BLaER1 (cell line): ENCODE measurements around the gene ODAD3.
A peak's percentile ranks its signal among the peaks of the same experiment; 100 is the strongest.
"Not testable (repeated sequence)": the region's sequence is repeated elsewhere in the genome, so short reads cannot be mapped to it uniquely, and the experiment has no call there.

Experiments
- H3K27ac ChIP-seq: shearing (Covaris generic); formaldehyde crosslinking; 2 replicates; pipeline ENCODE4 v1.8.1; 2022
- H3K27me3 ChIP-seq: shearing (Covaris generic); formaldehyde crosslinking; 2 replicates; pipeline ENCODE4 v1.8.1; 2022
- H3K36me3 ChIP-seq: shearing (Covaris generic); formaldehyde crosslinking; 2 replicates; pipeline ENCODE4 v1.8.1; 2022
- H3K4me1 ChIP-seq: shearing (Covaris generic); formaldehyde crosslinking; 2 replicates; pipeline ENCODE4 v1.8.1; 2022
- H3K4me2 ChIP-seq: shearing (Covaris generic); formaldehyde crosslinking; 2 replicates; pipeline ENCODE4 v1.8.1; 2022
- H3K4me3 ChIP-seq: shearing (Covaris generic); formaldehyde crosslinking; 2 replicates; pipeline ENCODE4 v1.8.1; 2022
- H3K9ac ChIP-seq: shearing (Covaris generic); formaldehyde crosslinking; 2 replicates; pipeline ENCODE4 v1.8.1; 2022
- H3K9me3 ChIP-seq: shearing (Covaris generic); formaldehyde crosslinking; 2 replicates; pipeline ENCODE4 v1.8.1; 2022
- H4K20me1 ChIP-seq: shearing (Covaris generic); formaldehyde crosslinking; 2 replicates; pipeline ENCODE4 v1.8.1; 2022
- Cebpa-rat ChIP-seq: shearing (Covaris generic); IDR thresholded peaks from 2 replicates; pipeline ENCODE4 v1.8.1; 2022

The ODAD3 gene

GRCh38 chr19:11435833-11436313 lies 952 bp upstream of the ODAD3 start:
- peak overlapping the region; percentile 82 for H3K4me3 ChIP-seq
- TF ChIP-seq Cebpa-rat = no peak
- H3K27ac ChIP-seq = peak overlapping the region; percentile 83
- H3K9ac ChIP-seq = peak overlapping the region; percentile 85
- peaks cover 1% of the 10 kb centered on the region for H4K20me1 ChIP-seq
- H3K4me1 ChIP-seq = peaks cover 32% of the 10 kb centered on the region
- H3K36me3 ChIP-seq = peaks cover 46% of the 10 kb centered on the region
- no peaks in the 10 kb centered on the region for H3K27me3 ChIP-seq
- peak overlapping the region; percentile 93 for H3K4me2 ChIP-seq
- no peaks in the 10 kb centered on the region for H3K9me3 ChIP-seq

DNA sequence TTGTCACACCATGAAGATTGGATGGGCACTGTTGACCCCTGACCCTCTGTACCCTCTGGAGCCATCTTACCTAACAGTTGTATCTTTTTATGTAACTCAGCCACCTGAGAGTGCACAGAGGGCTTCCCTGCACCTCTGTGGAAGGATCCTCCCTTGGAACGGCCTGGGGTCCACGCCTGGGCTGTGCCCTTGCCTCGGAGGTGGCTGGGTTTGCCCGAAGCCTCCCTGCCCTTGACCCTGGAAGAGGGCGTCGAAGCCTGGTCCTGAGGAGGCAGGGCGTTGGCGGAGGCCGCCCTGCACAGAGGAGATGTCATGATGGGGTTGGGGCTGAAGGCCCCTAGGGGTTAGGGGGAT lies 241 bp downstream of the ODAD3 start:
- Histone ChIP-seq H4K20me1 (no peaks in the 10 kb centered on the region), H3K4me3 (peak overlapping the region; percentile 82), H3K9me3 (no peaks in the 10 kb centered on the region), H3K4me2 (peak overlapping the region; percentile 93), H3K9ac (peak overlapping the region; percentile 85; the same call in 1 of the 2 replicates), H3K27ac (no peak overlapping the region), H3K4me1 (peaks cover 25% of the 10 kb centered on the region), H3K27me3 (no peaks in the 10 kb centered on the region), H3K36me3 (peaks cover 36% of the 10 kb centered on the region)
- TF ChIP-seq Cebpa-rat = no peak

DNA sequence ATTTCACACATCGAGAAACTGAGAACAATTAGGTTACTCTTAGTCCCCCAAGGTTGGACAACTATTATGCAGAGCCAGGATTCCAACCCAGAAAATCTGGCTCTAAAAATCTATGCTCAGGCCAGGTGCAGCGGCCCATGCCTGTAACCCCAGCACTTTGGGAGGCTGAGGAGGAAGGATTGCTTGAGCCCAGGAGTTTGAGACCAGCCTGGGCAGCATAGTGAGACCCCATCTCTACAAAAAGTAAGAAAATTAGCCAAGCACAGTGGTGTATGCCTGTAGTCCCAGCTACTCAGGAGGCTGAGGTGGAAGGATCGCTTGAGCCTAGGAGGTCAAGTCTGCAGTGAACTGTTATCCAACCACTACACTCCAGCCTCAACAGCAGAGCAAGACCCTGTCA lies 1.4 kb downstream of the ODAD3 start:
- H3K4me3 ChIP-seq, H3K27ac ChIP-seq, H3K9ac ChIP-seq, H3K4me2 ChIP-seq, H3K27me3 ChIP-seq, H3K9me3 ChIP-seq, H4K20me1 ChIP-seq: not testable (repeated sequence)
- peaks cover 24% of the 10 kb centered on the region for H3K36me3 ChIP-seq
- H3K4me1 ChIP-seq = peaks cover 25% of the 10 kb centered on the region

DNA sequence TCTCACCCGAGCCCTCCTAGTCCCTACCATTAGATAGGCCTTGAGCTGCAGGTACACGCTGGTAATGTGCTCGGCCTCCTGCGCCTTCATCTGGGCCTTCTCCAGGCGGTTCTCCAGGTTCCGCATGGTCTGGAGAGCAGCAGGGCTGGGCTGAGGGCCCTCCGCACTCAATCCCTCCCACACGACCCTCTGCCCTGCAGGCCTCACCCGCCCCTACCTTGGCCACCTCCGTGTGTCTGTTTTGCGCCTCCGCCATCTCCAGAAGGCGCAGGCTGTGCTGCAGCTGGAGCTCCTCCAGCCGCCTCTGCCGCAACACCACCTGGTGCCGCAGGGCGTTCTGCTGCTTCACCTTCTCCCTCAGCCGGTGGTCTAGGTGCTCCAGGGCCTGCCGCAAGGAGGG lies 8.3 kb downstream of the ODAD3 start:
- H4K20me1 ChIP-seq = peaks cover 24% of the 10 kb centered on the region
- H3K27ac ChIP-seq = no peak overlapping the region
- no peaks in the 10 kb centered on the region; the same call in 1 of the 2 replicates for H3K9me3 ChIP-seq
- H3K36me3 ChIP-seq = no peaks in the 10 kb centered on the region
- no peak overlapping the region for H3K4me3 ChIP-seq
- H3K9ac ChIP-seq = no peak overlapping the region
- no peak overlapping the region for H3K4me2 ChIP-seq
- no peak for TF ChIP-seq Cebpa-rat
- peaks cover 26% of the 10 kb centered on the region for H3K4me1 ChIP-seq
- H3K27me3 ChIP-seq = peaks cover 25% of the 10 kb centered on the region

- Histone ChIP-seq H3K9me3 (no peaks in the 10 kb centered on the region; the same call in 1 of the 2 replicates), H3K27me3 (peaks cover 33% of the 10 kb centered on the region), H3K9ac (no peak overlapping the region), H3K4me2 (no peak overlapping the region), H4K20me1 (peaks cover 32% of the 10 kb centered on the region), H3K4me1 (peaks cover 34% of the 10 kb centered on the region), H3K27ac (no peak overlapping the region), H3K36me3 (no peaks in the 10 kb centered on the region), H3K4me3 (no peak overlapping the region)
- TF ChIP-seq Cebpa-rat = no peak
Measured at GRCh38 chr19:11425719-11426457, 9.0 kb downstream of the ODAD3 start.

DNA sequence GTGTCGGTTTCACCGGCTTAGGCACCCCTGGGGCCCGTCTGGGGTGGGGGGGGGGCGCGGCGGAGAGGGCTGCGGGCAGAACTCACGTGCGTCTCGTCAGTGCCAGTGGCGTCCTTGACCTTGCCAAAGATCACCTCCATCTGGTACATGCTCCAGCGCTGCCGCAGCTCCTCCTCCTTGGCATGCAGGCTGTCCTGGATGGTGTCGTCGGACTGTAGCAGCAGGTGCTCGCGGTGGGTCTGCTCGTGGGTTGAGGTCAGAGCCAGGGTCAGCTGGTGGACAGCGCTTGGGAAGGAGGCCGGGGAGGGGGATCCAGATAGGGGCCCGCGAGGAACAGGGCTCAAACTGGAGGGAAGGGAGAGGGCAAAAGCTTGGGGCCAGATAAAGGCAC lies 11.1 kb downstream of the ODAD3 start:
- H3K4me1 ChIP-seq = peaks cover 46% of the 10 kb centered on the region
- no peak overlapping the region for H3K9ac ChIP-seq
- H3K9me3 ChIP-seq = no peaks in the 10 kb centered on the region; the same call in 1 of the 2 replicates
- H3K4me3 ChIP-seq = no peak overlapping the region
- TF ChIP-seq Cebpa-rat = no peak
- no peak overlapping the region for H3K27ac ChIP-seq
- H3K4me2 ChIP-seq = peak overlapping the region; percentile 98
- H3K36me3 ChIP-seq = no peaks in the 10 kb centered on the region
- peaks cover 50% of the 10 kb centered on the region for H4K20me1 ChIP-seq
- H3K27me3 ChIP-seq = peaks cover 54% of the 10 kb centered on the region

GRCh38 chr19:11423164-11423790 lies 11.6 kb downstream of the ODAD3 start:
- no peak overlapping the region for H3K9ac ChIP-seq
- H3K4me1 ChIP-seq = peaks cover 51% of the 10 kb centered on the region
- TF ChIP-seq Cebpa-rat = no peak
- peak overlapping the region; percentile 98 for H3K4me2 ChIP-seq
- H3K4me3 ChIP-seq = peak overlapping the region; percentile 59
- H3K9me3 ChIP-seq = no peaks in the 10 kb centered on the region; the same call in 1 of the 2 replicates
- H3K36me3 ChIP-seq = no peaks in the 10 kb centered on the region
- H4K20me1 ChIP-seq = peaks cover 55% of the 10 kb centered on the region
- peaks cover 59% of the 10 kb centered on the region for H3K27me3 ChIP-seq
- H3K27ac ChIP-seq = no peak overlapping the region

DNA sequence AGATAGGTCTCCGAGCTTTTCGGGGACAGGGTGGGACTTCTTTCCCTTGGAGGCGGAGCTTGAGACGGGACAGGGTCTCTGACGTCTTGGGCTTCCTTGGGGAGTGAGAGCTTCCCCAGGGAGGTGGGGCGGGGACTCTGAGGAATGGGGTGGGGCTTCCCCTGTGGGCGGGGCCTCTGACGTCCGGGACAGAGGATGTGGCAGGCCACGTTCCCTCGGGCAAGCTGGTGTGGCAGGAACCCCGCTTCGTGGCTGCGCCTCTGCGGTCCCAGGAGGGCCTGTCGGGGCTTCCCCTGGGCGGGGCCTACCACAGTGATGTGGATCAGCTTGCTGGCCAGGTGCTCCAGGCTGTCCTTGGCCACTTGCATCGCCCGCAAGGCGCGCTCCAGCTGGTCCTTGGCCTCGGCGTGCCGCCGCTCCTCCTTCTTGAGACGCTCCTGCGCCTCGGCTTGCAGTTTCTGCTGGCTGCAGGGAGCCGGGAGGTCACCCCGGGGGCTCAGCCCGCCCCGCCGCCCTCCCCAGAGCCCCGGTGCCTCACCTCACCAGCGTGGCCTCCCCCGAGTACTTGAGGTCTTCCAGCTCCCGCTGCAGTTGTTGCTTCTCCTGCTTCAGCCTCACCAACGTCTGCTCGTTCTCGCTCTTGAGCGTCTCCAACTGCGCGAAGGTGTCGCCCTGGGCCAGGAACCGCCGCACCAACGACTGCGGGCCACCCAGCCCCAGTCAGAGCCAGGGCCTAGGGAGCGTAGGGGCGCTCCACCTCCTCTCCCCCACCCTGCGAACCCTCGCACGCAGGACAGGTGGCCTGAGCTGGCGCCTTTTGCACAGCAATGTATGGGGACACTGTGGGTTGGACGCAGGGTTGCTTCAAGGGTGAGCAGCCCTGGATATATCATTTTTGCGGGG lies 12.5 kb downstream of the ODAD3 start:
- Histone ChIP-seq H3K27me3 (peaks cover 67% of the 10 kb centered on the region), H3K9ac (no peak overlapping the region)

DNA sequence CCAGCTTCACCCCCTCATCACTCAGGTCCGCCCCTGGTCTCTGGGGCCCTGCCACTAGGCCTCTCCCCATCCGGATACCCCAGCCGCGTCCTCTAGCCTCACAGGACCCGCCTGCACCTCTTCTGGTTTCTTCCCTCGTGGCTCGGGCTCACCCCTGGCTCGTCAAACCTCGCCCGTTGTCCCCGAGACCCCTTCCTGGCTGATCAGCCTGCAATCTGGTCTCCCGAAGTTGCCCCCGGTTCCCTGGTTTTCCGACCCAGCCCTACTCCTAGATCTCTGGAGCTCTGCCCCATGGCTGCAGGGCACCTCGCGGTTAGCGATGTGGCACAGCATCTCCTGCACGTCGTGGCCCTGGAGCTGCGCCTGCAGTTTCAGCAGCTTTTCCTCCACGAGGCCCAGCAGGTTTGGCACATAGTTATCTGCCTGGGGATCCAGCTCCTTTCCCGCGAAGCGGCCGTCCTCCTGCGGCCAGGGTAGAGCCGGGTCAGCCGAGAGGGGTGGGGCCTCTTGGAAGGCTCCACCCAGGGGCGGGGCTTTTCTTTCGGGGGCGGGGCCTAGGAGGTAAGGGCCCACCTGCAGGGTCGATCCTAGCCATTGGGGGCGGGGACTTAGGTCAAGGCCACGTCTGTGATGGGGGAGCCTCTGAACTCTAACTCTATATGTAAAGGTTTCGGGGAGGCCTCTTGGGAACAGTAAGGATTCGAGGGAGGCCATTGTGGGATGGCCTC lies 13.4 kb downstream of the ODAD3 start:
- peaks cover 76% of the 10 kb centered on the region for H3K27me3 ChIP-seq
- H3K4me1 ChIP-seq = peaks cover 52% of the 10 kb centered on the region
- no peaks in the 10 kb centered on the region for H3K36me3 ChIP-seq
- TF ChIP-seq Cebpa-rat = no peak
- peaks cover 56% of the 10 kb centered on the region for H4K20me1 ChIP-seq
- peak overlapping the region; percentile 98 for H3K4me2 ChIP-seq
- peak overlapping the region; percentile 59 for H3K4me3 ChIP-seq
- H3K9me3 ChIP-seq = no peaks in the 10 kb centered on the region; the same call in 1 of the 2 replicates
- H3K27ac ChIP-seq = no peak overlapping the region
- no peak overlapping the region for H3K9ac ChIP-seq

More for the DNA sequence above, 12.5 kb downstream of the ODAD3 start:
- TF ChIP-seq Cebpa-rat = no peak
- H3K4me1 ChIP-seq = peaks cover 52% of the 10 kb centered on the region
- H4K20me1 ChIP-seq = peaks cover 56% of the 10 kb centered on the region
- H3K4me2 ChIP-seq = peak overlapping the region; percentile 98
- no peaks in the 10 kb centered on the region for H3K36me3 ChIP-seq
- H3K4me3 ChIP-seq = peak overlapping the region; percentile 59
- no peak overlapping the region for H3K27ac ChIP-seq
- no peaks in the 10 kb centered on the region; the same call in 1 of the 2 replicates for H3K9me3 ChIP-seq
